ENCODE measurements around the gene TRIB2.

DNA sequence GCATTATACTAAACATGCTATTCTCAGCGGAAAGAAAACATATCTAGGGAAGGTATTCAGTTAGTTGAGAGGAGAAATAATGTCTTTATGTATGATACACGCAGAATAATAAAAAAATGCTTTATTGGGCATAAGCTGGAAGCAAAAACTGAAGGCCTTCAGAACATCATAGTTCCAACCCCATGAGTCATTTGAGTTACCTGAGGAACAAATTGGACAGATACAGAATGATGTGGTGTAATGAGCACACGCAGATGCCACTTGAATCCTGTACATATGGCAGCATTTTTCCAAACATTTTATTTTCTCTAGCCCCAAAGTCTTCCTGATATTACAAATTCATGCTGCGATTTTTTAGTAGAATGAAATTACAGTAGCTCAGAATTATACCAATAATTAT, 23.2 kb upstream of the TRIB2 start:
- TF ChIP-seq POLR2A (IDR thresholded peaks at IDR 0.05; ENCODE audit: low read length) (no peak), GATA1 (IDR thresholded peaks at IDR 0.05; ENCODE audit: low read depth, low read length) (no peak)

Measured in erythroblast (primary cell).